Left colon (tissue), 2 donors: ENCODE measurements around the gene CDYL. TPM values are rescaled to one million over a fixed set of nuclear protein-coding genes. Genes with fewer than 3 reads are reported as not detected.

Experiments
- ATAC-seq: fragments of 200-7000 bp; cut with Tn5 transposase; one replicate; pipeline ENCODE4 v1.9.1; 2020; ENCODE audit warnings: mild to moderate bottlenecking, moderate library complexity
- DNase-seq, 2 donors: peaks; one replicate each; pipeline ENCODE4 v3.0.0-alpha.2; 2020
- intact Hi-C, 2 donors: fragments of 100-400 bp; cut with DNase I in 1 of 2; cut with micrococcal nuclease in 1 of 2; formaldehyde crosslinking; loops; one replicate each; pipeline versions ENCODE4 v1.11.2 to v1.14.0; 2022; cut with DNase I, micrococcal nuclease
- total RNA-seq, 2 donors: library from RNA; stranded (reverse); fragmentation: NEBNext Ultra II Directional; extraction: Animal tissue kit (Norgen Biotek cat#: 25700); gene quantifications; one replicate each; pipeline ENCODE4 v1.2.1, GENCODE V29; 2021
- donor health status: DM: no; HTN: no; CAD: no.
- donor health status: DM: yes; HTN: yes; CAD: no.

The CDYL gene
- total RNA-seq, 2 donors from 2014 or later = 56.7 to 56.8 TPM

DNA sequence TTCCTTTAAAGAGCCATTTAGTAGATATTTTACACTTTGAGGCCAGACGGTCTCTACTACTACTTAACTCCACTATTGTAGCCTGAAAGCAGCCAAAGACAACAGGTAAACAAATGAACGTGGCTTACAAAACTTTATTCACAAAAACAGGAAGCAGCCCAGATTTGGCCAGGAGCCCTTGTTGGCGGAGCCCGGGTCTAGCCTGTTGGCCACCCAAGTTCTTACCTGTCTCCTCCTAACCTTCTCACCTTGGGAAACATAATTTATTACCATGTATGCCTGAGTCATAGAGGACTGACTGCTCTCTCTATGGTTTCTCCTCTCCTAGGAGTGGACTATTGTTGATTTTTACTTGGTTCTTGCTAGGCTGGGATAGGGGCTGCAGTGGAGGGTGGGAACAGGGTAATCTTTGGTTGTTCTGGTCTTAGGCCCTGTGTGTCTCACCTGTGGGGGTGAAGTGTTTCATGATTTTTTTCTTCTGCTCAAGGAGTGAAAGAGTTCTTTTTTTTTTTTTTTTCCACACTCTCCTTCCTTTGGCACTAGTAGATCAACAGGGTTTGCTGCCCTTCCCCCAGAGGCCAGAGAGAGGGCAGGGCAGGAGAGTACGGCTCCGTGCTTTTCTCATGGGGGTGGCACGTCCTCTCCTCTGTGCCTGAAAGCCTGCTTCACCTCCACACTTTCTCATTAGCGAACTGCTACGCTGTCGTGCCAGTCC lies 137.7 kb downstream of the CDYL start:
- intact Hi-C loops = no loop called here
- no peak for DNase-seq
- peak; percentile 52 for ATAC-seq

DNA sequence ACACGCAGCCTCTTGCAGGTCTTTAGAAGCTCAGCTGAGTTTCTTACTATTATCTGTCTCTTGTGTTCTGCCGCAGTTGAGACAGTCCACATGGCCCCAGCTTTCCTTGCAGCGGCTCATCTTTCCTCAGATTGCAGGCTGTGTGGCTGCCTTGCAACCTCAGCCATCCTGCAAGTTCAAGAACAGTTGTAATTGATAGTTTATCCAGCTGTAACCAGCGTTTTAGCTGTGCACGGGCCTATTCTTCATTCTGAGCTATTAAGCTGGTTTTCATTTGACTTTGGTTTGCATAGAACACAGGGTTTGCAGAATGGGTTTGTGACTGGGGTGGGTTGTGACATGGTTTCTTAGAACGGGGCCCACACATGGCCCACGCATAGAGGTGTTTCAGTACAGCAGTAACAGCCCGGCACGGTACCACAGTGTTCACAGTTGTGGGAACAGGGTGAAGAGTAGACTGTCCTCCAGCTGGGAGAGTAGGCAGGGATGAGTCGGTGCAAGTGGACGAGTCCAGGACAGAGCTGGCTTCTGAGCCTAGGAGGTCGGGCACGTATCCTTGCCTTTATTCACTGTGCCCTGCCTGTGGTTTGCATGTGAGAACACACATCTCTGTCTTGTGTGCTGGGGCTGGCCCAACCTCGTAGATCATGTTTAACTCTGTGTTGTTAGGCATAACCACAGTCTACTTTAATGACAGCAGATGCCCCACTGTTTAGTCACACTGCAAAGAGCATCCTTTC lies 138.4 kb downstream of the CDYL start:
- no peak for DNase-seq
- ATAC-seq = no peak
- intact Hi-C loops = no loop called here

DNA sequence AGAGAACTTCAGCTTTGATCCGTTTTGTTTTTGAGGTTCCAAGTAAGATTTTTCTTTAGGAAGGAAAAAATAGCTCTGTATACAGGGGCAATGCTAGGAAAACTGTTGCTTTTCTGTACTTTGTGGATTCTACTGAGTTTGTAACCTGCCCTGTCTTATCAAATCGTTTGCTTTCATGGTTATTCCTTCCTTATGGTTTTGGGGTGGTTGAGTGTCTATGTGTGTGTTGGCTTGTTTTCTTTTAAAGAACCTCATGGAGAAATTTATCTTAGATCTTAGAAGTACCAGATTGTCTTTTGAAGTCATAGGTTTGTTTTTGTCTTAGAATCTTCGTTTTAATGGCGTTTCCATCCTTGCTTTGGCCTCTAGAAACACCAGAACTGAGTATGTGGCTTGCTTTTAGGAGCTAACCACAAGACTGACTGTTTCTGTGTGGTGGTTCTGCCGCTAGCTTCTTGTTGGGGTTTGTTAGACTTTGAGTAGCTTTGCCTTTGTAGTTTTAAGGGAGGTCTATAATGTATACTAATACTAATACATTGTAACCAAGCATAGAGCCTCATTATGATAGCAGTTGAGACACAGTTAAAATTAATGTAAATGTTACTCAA lies 140.9 kb downstream of the CDYL start:
- ATAC-seq = no peak
- no peak for DNase-seq
- intact Hi-C loops = no loop called here

DNA sequence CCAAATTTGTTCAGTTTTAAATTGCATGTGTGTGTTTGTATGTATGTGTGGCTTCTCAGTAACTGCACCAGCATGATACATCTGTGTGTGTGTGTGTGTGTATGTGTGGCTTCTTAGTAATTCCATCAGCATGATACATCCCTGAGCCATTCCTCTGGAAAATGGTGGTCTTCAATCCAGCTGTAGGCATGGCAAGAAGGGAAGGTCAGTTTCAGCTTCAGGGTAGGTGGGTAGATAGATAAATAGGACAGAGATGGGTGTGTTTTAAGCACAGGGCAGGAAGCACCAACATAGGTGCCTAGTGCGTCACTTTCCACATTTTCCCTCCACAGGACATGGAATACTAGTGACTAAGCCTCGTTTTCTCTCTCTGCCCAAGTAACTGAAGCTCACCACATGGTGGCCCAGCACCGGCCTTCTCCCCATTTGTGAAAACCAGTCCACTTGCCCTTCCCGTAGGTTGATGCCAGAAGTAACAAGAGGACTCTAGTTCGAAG lies 144.8 kb downstream of the CDYL start:
- intact Hi-C loops = no loop called here
- no peak for ATAC-seq
- no peak for DNase-seq

DNA sequence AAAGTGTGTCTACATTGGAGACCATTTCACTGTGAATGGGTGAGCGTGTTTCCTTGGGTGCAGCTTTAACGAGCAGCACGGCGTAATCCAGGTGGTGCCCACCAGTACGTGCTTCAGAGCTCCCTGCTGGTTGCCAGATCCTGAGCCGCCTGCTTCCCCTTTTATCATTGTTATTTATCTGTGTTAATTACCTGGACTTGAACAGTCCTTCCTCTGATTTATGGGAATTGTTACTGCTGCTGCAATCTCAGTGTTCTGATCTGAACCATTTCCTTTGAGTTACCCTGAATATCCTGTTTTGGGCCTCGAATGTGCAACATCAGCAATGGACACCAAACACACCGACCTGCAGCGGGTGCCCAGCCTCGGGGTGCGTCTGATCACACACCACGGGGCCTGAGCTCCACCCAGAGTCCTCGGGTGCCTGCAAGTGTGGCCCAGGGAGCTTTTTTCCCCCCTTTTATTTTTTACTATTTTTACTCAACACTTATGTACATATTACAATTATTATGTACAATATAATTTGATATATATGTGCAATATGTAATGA lies 146.4 kb downstream of the CDYL start:
- no peak for DNase-seq
- ATAC-seq = no peak
- intact Hi-C loops = no loop called here

DNA sequence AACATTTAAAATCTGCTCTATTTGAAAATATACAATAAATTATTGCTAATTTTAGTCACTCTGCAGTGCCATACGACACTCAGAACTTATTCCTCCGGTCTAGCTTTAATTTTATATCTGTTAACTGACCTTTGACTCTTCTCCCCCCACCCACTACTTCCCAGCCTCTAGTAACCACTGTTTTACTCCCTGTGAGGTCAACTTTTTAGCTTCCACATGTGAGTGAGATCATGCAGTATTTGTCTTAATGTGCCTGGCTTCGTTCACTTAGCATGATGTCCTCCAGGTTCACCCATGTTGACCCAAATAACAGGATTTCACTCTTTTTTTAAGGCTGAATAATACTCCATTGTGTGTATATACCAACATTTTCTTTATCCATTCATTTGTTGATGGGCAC lies 146.9 kb downstream of the CDYL start:
- intact Hi-C loops = no loop called here
- no peak for ATAC-seq
- no peak for DNase-seq

DNA sequence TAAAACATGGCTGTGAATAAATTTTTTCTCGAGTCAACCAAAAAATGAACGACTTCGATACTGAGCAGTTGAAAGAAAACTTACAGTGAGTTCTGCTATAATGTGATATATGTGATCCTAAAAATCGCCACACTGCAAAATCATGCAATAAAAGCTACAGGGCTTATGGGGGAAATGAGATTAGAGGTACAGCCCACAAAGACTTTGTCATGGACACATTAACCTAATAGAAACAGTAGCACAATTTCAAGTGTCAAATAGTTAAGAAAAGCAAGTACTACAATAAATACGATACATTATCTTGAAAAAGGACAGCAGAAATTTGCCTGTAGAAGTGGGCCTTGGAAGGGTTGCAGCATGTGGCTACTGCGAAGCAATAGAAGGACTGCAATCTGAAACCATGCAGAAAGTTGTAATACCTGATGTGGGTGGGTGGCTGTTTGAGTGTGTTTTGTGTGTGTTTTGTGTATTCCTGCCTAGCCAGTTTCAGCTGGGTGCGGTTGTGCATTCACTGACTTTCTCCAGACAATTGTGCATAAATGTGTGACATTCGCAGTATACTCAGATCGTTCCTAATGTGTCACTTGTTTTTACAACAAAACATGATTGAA lies 148.6 kb downstream of the CDYL start:
- ATAC-seq (no peak), DNase-seq (no peak)
- intact Hi-C loops = no loop called here

DNA sequence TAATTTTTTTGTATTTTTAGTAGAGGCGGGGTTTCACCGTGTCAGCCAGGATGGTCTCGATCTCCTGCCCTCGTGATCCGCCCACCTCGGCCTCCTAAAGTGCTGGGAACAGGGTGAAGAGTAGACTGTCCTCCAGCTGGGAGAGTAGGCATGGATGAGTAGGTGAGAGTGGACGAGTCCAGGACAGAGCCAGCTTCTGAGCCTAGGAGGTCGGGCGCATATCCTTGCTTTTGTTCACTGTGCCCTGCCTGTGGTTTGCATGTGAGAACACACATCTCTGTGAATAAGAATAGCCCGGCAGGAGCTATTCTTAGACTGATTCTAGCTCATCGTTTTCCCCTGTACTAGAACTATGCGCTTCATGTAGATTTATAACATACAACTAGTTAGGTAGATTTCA lies 149.4 kb downstream of the CDYL start:
- DNase-seq (no peak), ATAC-seq (no peak)
- intact Hi-C loops = no loop called here

DNA sequence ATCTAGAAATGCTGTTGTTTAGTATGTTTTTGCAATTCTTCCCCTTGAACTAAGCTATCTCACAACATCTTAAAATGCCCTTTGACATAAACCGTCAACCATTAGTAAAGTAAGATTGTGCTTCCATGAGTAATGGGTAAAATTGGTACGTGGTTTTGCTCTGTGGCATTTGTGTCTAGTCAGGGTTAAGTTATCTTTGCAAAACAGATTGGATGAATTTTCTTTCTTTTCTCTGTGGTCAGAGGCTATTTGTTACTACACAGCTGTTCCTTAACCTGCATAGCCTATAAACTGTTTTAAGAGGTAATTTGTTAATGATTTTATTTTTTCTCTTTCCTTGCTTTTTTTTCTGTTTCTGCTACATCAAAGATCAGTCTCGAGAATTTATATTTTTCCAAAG lies 152.2 kb downstream of the CDYL start:
- ATAC-seq = no peak
- intact Hi-C loops = no loop called here
- no peak for DNase-seq

DNA sequence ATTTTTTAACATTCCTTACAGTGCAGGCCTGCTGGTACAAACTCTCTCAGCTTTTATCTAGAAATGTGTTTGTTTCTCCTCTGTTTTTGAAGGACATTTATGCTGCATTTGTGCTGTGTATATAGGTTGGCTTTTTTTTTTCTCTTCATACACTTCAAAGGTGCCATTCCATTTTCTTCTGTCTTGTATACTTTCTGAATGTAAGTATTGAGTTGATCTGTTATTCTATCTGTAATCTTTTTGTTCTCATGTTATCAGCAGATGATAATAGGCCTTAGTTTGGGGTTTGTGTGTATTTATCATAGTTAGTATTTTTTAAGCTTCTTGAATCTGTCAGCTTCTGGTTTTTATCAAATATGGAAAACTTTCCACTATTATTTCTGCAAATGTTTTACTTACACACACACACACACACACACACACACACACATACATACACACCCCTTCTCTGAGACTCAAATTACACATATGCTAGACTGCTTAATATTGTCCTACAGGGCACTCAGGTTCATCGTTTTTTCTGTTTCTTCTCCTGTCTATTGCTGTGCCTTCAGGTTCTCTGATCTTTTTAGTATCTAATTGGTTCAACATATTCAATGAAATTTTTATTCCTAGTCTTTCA lies 153.0 kb downstream of the CDYL start:
- no peak for ATAC-seq
- no peak for DNase-seq
- intact Hi-C loops = no loop called here

DNA sequence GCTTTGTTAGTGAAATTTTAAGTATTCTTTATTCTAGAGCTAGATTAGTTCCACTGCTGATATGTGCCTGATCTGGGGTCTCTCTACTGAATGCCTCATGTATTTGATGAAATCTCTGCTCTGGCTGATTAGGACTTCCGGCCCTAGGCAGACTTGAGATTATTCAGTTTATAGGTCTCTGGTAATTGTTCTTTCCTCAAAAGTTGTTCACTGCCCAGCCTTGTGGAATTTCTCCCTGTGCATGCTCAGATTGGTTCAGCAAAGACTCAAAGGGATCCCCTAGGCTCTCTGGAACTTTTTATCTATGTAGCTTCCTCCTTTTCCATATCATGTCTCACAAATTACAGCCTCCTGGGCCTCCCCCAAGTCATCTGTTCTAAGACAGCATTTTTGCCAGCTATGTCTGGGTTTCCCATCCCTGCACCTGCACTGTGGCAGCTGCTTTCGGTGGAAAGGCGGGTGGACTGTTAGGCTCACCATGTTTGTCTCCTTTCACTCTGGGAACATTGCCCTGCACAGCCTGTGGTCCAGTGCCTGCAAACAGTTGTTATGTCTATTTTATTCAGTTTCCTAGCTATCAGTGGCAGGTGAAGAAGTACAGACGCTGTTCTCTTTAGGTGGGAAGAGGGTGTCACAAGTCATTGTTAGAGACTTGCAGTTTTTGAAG lies 154.0 kb downstream of the CDYL start:
- intact Hi-C loops = no loop called here
- ATAC-seq (peak; percentile 9), DNase-seq (no peak)

DNA sequence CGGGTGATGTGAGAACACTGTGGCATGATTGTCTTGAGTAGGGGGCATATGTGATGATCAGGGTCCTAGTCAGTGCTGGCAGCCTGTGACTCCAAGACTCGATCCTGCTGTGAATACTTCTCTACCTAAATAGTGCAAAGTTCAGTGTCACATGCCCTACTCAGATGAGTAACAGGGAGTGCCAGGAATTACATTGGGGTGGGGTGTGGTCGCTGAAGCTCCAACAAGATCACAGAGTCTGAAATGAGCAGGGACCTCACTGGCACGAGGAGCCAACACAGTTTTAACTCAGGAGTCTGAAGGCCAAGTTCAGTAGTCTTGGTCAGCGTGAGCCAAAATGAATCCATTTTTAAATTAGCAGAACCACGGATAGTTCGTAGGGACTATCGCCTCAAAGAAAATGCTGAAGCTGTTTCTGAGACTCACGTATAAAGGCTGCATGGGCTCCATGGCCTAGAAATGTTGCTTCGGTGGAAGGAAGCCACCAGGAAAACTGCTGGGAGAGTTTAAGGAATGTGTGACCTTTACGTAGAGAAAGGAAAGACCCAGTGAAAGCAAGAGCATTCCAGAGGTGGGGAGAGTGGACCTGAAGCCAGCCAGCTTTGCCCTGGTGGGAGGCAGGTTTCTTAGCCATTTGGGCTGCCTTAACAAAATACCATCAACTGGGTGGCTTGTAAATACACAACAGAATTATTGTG lies 155.5 kb downstream of the CDYL start:
- ATAC-seq (peak; percentile 95), DNase-seq (peak; percentile 60 to 79)
- intact Hi-C loops = no loop called here

DNA sequence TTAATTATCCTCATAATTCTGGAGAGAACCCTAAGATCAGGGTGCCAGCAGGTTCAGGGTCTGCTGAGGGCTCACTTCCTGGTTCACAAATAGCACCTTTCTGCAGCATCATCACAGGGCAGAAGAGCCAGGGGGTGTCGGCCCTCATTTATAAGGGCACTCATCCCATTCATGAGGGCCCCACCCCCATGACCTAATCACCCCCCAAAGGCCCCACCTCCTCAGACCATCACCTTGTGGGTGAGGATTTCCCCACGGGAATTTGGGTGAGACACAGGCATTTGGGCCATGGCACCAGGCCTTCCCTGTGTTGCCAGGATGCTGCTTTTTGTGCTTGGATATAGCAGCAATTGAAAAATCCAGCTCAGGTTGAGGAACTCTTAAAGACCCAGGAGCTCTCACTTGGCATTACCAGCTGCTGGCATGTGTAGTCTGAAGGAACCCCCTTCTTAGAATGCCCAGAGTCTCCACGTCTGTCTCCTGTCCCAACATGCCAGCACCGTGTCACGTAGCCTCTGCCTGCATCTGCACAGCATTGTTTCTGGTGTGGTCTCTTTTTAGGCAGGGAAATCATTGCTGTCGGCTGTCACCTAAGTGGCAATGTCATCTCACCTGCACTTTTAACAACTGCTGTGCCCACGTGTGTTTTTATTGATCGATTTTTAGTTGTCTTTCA lies 156.2 kb downstream of the CDYL start:
- intact Hi-C loops = no loop called here
- DNase-seq = no peak
- peak; percentile 52 for ATAC-seq

DNA sequence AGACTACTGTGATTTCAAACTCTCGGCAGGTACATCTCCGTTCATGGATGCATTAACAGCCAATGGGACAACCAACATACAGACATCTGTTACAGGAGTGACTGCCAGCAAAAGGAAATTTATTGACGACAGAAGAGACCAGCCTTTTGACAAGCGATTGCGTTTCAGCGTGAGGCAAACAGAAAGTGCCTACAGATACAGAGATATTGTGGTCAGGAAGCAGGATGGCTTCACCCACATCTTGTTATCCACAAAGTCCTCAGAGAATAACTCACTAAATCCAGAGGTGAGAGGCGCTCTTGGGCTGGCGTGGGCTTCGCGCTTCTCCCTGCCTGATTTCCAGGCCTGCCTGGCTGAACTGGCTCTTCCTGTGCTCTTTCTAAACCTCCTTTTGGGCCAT lies 159.3 kb downstream of the CDYL start:
- ATAC-seq = no peak
- intact Hi-C loops = no loop called here
- DNase-seq = no peak

DNA sequence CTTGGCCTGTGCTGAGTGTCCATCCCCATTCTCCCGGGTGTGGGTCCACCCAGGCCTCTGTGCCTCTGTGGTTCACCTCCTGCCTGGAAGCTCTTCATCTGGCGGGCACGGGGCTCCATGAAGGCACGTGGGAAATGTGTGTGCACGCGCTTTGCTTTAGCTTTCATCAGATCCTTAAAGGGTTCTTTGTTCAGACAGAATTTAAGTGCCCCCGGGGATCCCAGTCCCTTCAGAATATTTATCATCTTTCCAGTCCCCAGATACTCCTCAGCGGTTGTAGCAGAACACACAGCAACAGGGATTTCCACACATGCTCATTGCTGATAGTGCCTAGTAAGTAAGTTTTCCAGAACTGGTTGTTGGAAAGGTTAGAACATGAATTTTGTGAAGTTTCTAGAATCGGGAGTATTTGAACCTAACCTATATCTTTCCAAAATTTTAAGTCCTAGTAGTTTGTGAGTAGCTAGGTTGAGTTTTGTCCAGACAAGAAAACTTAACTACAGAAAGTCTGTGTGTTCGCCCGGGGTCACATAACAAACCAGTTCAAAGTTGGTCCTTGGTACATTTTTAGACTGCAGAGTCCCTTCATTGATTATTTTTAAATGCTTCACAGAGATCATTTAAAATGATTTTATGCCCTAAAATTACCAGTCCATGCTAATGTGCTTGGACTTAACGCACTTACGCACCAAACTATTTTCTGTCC lies 159.9 kb downstream of the CDYL start:
- ATAC-seq (no peak), DNase-seq (no peak)

DNA sequence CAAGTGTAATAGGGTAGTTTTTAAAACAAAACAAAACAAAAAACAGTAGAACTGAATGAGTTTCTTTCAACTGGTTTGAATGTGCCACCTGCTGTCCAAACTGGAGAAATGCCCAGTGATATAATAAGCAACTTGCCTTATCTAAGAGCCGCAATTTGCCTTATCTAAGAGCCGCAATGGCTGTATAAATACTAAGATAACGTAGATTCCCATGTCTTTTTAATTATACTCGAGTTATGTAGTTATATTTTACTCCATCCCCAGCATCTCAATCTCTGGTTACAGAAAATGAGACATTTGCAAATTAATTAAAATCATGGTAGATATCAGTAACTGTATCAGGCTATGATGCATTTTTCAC lies 160.5 kb downstream of the CDYL start:
- no peak for DNase-seq
- intact Hi-C loops = no loop called here
- peak; percentile 66 for ATAC-seq

More for the DNA sequence above, 159.9 kb downstream of the CDYL start:
- intact Hi-C loops = no loop called here

DNA sequence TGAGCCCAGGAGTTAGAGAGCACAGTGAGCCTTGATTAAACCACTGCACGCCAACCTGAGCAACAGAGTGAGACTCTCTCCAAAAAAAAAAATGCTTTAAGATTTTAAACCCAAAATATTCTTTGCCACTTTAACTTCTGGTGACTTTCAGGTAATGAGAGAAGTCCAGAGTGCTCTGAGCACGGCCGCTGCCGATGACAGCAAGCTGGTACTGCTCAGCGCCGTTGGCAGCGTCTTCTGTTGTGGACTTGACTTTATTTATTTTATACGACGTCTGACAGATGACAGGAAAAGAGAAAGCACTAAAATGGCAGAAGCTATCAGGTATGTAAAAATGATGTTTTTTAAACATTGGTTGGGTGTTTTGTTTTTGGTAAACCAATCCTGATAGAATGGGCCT lies 161.2 kb downstream of the CDYL start:
- DNase-seq (no peak), ATAC-seq (no peak)
- intact Hi-C loops = no loop called here
